Pancreas (tissue), 10 donors: Measurements from ENCODE around the gene SDHB. TPM values are rescaled to one million over a fixed set of nuclear protein-coding genes. Genes with fewer than 3 reads are reported as not detected.

Experiments
- ATAC-seq, 4 donors: fragments of 200-7000 bp; cut with Tn5 transposase; one replicate each; pipeline versions ENCODE4 v1.8.0 to v1.9.1; 2020; ENCODE audit warnings: mild to moderate bottlenecking in 4 of 4, moderate library complexity in 4 of 4
- DNase-seq, 6 donors: peaks; one replicate each; pipeline ENCODE4 v3.0.0-alpha.2; 2020
- FAIRE-seq: peaks from 2 replicates; lab custom pipeline; 2012; peaks lifted over from hg19 to GRCh38; lab: Jason Lieb, UNC
- H3K27ac ChIP-seq, 4 donors: fragments of 200-600 bp; sonication (generic); 1 replicate in 3 of 4; 2 replicates in 1 of 4; pipeline versions ENCODE4 v1.5.0 to v1.8.0; 2020
- H3K27me3 ChIP-seq, 4 donors: fragments of 200-600 bp; one replicate each; pipeline ENCODE4 v1.8.0; 2021
- H3K36me3 ChIP-seq, 3 donors: fragments of 200-600 bp; sonication (generic) in 1 of 3; one replicate each; pipeline versions ENCODE4 v1.5.0 to v1.8.0; 2020 to 2021
- H3K4me1 ChIP-seq, 3 donors: fragments of 200-600 bp; one replicate each; pipeline ENCODE4 v1.8.0; 2021
- H3K4me3 ChIP-seq, 4 donors: fragments of 200-600 bp; sonication (generic) in 2 of 4; one replicate each; pipeline versions ENCODE4 v1.5.0 to v1.8.0; 2020 to 2021
- H3K9me3 ChIP-seq, 4 donors: fragments of 200-600 bp; one replicate each; pipeline ENCODE4 v1.8.0; 2021
- WGBS, 2 donors: extraction: QIAGEN DNeasy Blood & Tissue Kit; methylation state at CpG; one replicate each; pipeline ENCODE4 v1.1.7; 2013; 5-methylcytosine and 5-hydroxymethylcytosine counted together
- intact Hi-C, 3 donors: fragments of 100-400 bp; cut with DNase I; formaldehyde crosslinking; loops; one replicate each; pipeline versions ENCODE4 v1.11.1 to v1.14.2; 2022
- polyA plus RNA-seq, 2 donors: library from polyadenylated mRNA; stranded (reverse); fragments of 200-250 nt; gene quantifications; one replicate each; pipeline ENCODE4 v1.2.3, GENCODE V29; 2013
- total RNA-seq, 6 donors: library from RNA; stranded (reverse); fragmentation: NEBNext Ultra II Directional in 4 of 6; extraction: Animal tissue kit (Norgen Biotek cat#: 25700) in 4 of 6; gene quantifications; one replicate each; pipeline versions ENCODE4 v1.2.1 to v1.2.4, GENCODE V29; 2021 to 2023
- TF ChIP-seq, protein P1 (sequence below), 4 donors: fragments of 200-600 bp; sonication (generic) in 3 of 4; IDR thresholded peaks; one replicate each; pipeline versions ENCODE4 v1.5.0 to v1.8.0; 2021; ENCODE audit warnings: antibody characterized with exemption in 4 of 4
- donor health status: healthy with polysubstance abuse.
- donor health status: DM: no; HTN: no; CAD: no; lungs with moderate emphysema.
- donor health status: DM: no; HTN: no; CAD: no.
- donor health status: control.
- donor health status: control.
- donor health status: Bipolar disorder and iron deficiency.
- donor health status: DM: yes; HTN: yes; CAD: no.
- donor health status: DM: no; HTN: no; CAD: no.
- donor health status: DM: no; HTN: no; CAD: no.
- donor health status: DM: yes; HTN: yes; CAD: no.

The SDHB gene
- total and polyA plus RNA-seq, 8 donors, result 28.5 to 50.8 (median 44.7) TPM

DNA sequence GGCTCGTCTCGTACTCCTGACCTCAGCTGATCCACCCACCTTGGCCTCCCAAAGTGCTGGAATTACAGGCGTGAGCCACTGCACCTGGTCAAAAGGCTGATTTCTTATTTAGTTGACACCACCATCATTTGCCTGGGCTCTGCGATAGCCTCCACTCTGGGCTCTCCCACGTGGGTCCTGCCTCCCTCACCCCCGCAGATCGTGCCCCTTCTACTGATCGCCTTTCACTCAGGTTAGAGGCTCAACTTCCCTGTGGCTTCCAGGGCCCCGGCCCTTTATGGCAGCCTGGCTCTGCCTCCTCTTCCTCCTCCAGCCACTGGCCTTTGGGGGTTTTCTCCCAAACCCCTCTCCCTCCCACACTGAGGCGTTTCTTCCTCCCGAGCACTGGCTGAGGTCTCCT, 70.9 kb downstream of the SDHB start:
- Histone ChIP-seq H3K27me3 (no peaks in the 10 kb centered on the region), H3K9me3 (no peaks in the 10 kb centered on the region), H3K27ac (no peak overlapping the region), H3K4me1 (no peaks in the 10 kb centered on the region), H3K36me3 (peaks cover 0 to 11% (median 5%) of the 10 kb centered on the region in 3 donors), H3K4me3 (no peak overlapping the region)
- intact Hi-C loops, result no loop called here
- ATAC-seq (no peak), FAIRE-seq (no peak), DNase-seq (no peak)
- 72 to 78% methylated on average over 11 of the region's 11 CpGs for whole genome bisulfite sequencing, 2 donors
- TF ChIP-seq, protein P1, sequence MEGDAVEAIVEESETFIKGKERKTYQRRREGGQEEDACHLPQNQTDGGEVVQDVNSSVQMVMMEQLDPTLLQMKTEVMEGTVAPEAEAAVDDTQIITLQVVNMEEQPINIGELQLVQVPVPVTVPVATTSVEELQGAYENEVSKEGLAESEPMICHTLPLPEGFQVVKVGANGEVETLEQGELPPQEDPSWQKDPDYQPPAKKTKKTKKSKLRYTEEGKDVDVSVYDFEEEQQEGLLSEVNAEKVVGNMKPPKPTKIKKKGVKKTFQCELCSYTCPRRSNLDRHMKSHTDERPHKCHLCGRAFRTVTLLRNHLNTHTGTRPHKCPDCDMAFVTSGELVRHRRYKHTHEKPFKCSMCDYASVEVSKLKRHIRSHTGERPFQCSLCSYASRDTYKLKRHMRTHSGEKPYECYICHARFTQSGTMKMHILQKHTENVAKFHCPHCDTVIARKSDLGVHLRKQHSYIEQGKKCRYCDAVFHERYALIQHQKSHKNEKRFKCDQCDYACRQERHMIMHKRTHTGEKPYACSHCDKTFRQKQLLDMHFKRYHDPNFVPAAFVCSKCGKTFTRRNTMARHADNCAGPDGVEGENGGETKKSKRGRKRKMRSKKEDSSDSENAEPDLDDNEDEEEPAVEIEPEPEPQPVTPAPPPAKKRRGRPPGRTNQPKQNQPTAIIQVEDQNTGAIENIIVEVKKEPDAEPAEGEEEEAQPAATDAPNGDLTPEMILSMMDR (IDR thresholded peaks at IDR 0.05), result no peak

DNA sequence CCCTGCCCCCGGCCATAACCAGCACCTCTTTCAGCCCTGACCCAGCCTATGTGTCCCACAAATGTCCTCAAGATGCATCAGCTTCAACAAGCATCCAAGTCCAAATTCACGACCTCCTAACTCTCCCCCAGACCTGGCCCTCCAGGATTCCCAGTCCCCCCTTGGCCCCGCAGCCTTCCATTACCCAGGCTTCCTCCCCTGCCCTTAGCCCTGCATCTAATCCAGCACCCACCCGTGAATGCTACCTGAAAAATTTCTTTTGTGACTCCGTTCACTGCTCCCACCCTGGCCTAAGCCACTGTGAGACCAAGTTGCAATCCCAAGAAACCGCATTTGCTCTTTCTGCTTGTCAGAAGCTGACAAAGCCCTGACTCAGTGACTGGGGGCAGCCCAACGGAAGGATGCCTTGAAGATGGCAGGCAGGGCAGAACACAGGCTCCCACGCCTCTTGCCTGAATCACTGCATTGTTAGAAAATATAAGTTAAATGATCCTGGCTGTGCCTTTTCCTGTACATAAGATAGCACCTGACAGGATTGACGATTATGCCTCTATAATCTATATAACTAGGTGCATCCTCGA, 72.5 kb downstream of the SDHB start:
- no peak overlapping the region for H3K27ac ChIP-seq
- no peaks in the 10 kb centered on the region for H3K27me3 ChIP-seq
- intact Hi-C loops, result no loop called here
- WGBS, 2 donors, result 82 to 93% methylated on average over 10 of the region's 10 CpGs
- no peaks in the 10 kb centered on the region for H3K4me1 ChIP-seq
- ATAC-seq (no peak), FAIRE-seq (no peak), DNase-seq (no peak)
- TF ChIP-seq, protein P1 (IDR thresholded peaks at IDR 0.05), result no peak
- no peaks in the 10 kb centered on the region for H3K9me3 ChIP-seq
- peaks cover 0 to under 1% (median 0%) of the 10 kb centered on the region in 3 donors for H3K36me3 ChIP-seq
- H3K4me3 ChIP-seq, result no peak overlapping the region

DNA sequence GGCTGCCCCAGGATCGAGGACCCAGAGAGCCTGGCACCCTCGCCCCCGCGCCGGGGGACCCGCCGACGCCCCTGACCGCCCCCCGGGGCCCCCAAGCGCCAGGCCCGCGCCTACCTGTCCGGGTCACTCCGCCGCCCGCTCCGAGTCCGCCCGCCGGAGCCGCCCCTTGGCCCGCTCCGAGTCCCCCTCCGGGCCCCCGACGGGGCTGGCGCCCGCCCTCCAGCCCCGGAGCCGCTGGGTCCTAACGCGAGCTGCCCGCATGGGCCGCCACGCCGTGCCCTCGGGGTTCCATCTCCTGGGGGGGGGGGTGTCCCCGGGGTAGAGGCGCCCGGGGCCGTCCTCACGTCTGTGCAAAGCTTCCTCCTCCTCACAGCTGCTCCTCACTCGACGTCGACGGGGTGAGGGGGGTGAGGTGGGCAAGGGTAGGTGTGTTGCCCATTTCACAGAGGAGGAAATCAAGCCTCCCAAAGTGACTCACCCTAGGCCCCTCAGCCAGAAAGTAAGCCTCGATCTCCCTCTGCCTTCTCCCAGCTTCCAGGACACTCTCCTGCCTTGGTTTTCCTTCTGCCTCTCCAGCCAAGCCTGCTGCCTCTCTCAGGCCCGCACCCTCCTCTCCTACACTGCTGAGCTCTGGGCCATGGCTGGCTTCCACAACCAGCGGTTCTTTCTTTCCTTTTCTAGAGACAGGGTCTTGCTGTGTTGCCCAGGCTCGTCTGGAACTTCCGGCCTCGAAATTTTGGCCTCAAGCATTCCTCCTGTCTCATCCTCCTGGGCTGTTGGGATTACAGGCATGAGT, 73.2 kb downstream of the SDHB start, which contains the start of gene MFAP2:
MFAP2 (minus strand) TSS at position 148 of the 796 bp plus-strand sequence. CDS start 2,347 bp downstream, outside the sequence.
- H3K27ac ChIP-seq, result peak within 1 kb of the TSS in 2 of 4 donors; percentile 8 to 39
- ATAC-seq, result peak in 3 of 4 donors; percentile 50 to 70 (median 64)
- no peaks in the 10 kb centered on the region for H3K4me1 ChIP-seq
- 11% methylated on average over 42 to 53 of the region's 53 CpGs for WGBS, 2 donors
- intact Hi-C loops, result no loop called here
- peak within 1 kb of the TSS; percentile 18 to 58 (median 38) for H3K4me3 ChIP-seq
- TF ChIP-seq, protein P1 (IDR thresholded peaks at IDR 0.05), result no peak
- no peak for FAIRE-seq
- no peaks in the 10 kb centered on the region for H3K9me3 ChIP-seq
- H3K36me3 ChIP-seq, result no peaks in the 10 kb centered on the region
- DNase-seq, result peak in 2 of 6 donors; percentile 69 to 73
- no peaks in the 10 kb centered on the region for H3K27me3 ChIP-seq

DNA sequence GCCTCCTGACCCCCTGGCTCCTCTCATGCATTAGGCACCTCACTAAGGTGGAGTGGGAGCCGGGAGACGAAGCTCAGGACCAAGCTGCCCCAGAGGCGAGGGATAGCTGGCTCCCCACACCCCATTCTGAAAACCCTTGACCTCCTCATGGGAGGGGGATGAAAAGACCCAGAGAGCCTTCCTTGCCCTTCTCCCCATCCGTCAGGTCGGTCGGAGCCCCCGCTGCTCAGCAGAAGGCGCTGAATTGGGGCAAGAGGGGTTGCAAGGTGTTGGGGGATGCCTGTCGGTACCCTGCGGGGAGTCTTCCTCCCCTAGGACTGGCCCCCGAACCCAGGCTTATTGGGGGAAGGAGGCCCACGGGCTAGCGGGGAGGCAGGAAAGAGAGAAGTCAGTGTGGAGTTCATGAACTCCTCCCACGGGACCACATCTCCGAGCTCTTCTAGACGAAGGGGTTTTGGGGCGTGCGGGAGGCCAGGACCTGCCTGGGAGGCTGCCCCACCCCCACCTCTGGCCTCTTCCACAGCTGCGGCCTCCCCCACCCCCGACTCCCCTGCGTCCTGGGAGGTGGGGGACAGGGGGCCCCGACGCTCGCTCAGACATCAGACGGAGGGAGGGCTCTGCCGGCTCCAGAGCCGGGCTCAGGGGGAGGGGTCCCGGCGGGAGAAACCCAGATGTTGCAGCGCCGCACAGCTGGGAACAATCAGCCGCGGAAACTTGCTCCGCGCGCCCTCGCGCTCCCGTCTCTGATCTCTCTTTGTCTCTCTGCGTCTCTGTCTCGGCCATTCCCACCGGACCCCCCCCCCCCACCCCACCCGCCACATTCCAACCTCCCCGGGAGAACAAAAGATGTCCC, 74.1 kb downstream of the SDHB start:
- DNase-seq (peak in 1 of 6 donors; percentile 58), ATAC-seq (peak; percentile 8 to 53 (median 26)), FAIRE-seq (no peak)
- WGBS, 2 donors, result 23 to 27% methylated on average over 40 to 44 of the region's 44 CpGs
- TF ChIP-seq, protein P1 (IDR thresholded peaks at IDR 0.05), result no peak
- Histone ChIP-seq H3K4me3 (peak overlapping the region; percentile 18 to 58 (median 38)), H3K27me3 (no peaks in the 10 kb centered on the region), H3K36me3 (no peaks in the 10 kb centered on the region), H3K4me1 (no peaks in the 10 kb centered on the region), H3K27ac (peak overlapping the region in 2 of 4 donors; percentile 8 to 39), H3K9me3 (no peaks in the 10 kb centered on the region)
- intact Hi-C loops, result no loop called here
